ENCODE measurements around the gene TANGO6. TPM values are rescaled to one million over a fixed set of nuclear protein-coding genes. Genes with fewer than 3 reads are reported as not detected.

The TANGO6 gene
- polyA plus RNA-seq, 1 donor (not counting 4 experiments of a cell fraction or from before 2014, with no cell fraction given) = 13.1 TPM

DNA sequence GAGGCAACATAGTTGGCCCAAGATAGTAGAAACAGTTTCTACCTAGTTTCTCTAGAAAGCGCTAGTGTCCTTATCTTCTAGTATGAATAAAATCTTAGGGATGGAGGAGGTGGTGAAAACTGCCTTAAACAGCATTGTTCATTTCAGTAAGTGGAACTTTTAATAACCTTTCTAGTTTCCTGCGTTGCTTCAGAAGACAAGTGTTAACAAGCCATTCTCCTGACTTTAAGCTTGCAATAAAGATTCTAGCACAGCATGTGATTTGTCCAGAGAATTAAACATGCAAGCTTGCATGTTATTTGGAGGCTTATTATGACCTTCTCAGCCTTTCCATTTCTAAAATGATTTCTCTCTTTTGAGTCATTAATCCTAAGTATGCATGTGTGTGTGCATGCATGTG lies 72.3 kb downstream of the TANGO6 start:
- no peak for TF ChIP-seq EZH2 (IDR thresholded peaks at IDR 0.05; ENCODE audit: low read length)
- TF ChIP-seq, protein P1, sequence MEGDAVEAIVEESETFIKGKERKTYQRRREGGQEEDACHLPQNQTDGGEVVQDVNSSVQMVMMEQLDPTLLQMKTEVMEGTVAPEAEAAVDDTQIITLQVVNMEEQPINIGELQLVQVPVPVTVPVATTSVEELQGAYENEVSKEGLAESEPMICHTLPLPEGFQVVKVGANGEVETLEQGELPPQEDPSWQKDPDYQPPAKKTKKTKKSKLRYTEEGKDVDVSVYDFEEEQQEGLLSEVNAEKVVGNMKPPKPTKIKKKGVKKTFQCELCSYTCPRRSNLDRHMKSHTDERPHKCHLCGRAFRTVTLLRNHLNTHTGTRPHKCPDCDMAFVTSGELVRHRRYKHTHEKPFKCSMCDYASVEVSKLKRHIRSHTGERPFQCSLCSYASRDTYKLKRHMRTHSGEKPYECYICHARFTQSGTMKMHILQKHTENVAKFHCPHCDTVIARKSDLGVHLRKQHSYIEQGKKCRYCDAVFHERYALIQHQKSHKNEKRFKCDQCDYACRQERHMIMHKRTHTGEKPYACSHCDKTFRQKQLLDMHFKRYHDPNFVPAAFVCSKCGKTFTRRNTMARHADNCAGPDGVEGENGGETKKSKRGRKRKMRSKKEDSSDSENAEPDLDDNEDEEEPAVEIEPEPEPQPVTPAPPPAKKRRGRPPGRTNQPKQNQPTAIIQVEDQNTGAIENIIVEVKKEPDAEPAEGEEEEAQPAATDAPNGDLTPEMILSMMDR (optimal IDR thresholded peaks at IDR 0.05 in 1 of 3, IDR thresholded peaks at IDR 0.05 in 1 of 3, conservative IDR thresholded peaks at IDR 0.05 in 1 of 3; ENCODE audit: extremely low read depth in 1 of 3, insufficient read depth in 2 of 3, low read length in 3 of 3) = no peak
- H3K9ac ChIP-seq (ENCODE audit: control insufficient read depth, extremely low read depth, insufficient read depth, low read length) = peak overlapping the region; percentile 41
- H3K9me3 ChIP-seq (ENCODE audit: control insufficient read depth, low read depth, low read length) = no peaks in the 10 kb centered on the region
- no peaks in the 10 kb centered on the region for H3K9me1 ChIP-seq (ENCODE audit: control insufficient read depth, extremely low read depth, insufficient read depth, low read length)
- no peak overlapping the region for H3K4me3 ChIP-seq (ENCODE audit: control insufficient read depth in 2 of 3, extremely low read depth in 1 of 3, insufficient read depth in 2 of 3, low read depth in 1 of 3, low read length in 3 of 3)
- no peaks in the 10 kb centered on the region for H4K20me1 ChIP-seq (ENCODE audit: control insufficient read depth, extremely low read depth, insufficient read depth, low read length)
- H3K27ac ChIP-seq (ENCODE audit: control insufficient read depth, insufficient read depth, low read length) = peak overlapping the region; percentile 56
- H3K4me1 ChIP-seq (ENCODE audit: control insufficient read depth, extremely low read depth, insufficient read depth, low read length) = peaks cover 28% of the 10 kb centered on the region
- H3K79me2 ChIP-seq (ENCODE audit: control insufficient read depth, insufficient read depth, low read length) = no peaks in the 10 kb centered on the region
- no peaks in the 10 kb centered on the region for H3K36me3 ChIP-seq (ENCODE audit: control insufficient read depth in 2 of 2, extremely low read depth in 1 of 2, insufficient read depth in 2 of 2, low read length in 2 of 2)
- no peaks in the 10 kb centered on the region for H3K27me3 ChIP-seq (ENCODE audit: control insufficient read depth, extremely low read depth, insufficient read depth, low read length)
- FAIRE-seq (peak; percentile 78), DNase-seq (ENCODE audit: low read depth, low spot score) (no peak)
- H3K4me2 ChIP-seq (ENCODE audit: control insufficient read depth, extremely low read depth, insufficient read depth, low read depth, low read length) = peak overlapping the region; percentile 3
- H2AFZ ChIP-seq (ENCODE audit: control insufficient read depth, low read length) = no peak overlapping the region
- dilution Hi-C loops (cut with MboI; ENCODE audit: extremely low pct_ligation_motif_present, low sequenced_read_pairs) = no loop called here

DNA sequence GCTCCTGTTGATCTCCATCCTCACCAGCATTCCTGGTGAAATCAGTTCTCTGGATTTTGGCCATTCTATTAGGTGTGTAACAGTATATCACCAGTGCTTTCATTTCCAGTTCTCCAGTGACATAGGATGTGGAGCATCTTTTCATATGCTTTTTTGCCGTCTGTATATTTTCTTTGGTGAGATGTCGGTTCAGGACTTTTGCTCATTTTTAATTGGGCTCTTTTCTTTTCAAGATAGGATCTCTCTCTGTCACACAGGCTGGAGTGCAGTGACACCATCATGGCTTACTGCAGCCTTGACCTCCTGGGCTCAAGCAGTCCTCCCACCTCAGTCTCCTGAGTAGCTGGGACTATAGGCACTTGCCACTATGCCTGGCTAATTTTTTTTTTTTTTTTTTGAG lies 74.2 kb downstream of the TANGO6 start:
- Histone ChIP-seq H3K9me3 (ENCODE audit: control insufficient read depth, low read depth, low read length) (no peaks in the 10 kb centered on the region), H3K9ac (ENCODE audit: control insufficient read depth, extremely low read depth, insufficient read depth, low read length) (no peak overlapping the region), H3K27me3 (ENCODE audit: control insufficient read depth, extremely low read depth, insufficient read depth, low read length) (no peaks in the 10 kb centered on the region), H3K4me2 (ENCODE audit: control insufficient read depth, extremely low read depth, insufficient read depth, low read depth, low read length) (no peak overlapping the region), H4K20me1 (ENCODE audit: control insufficient read depth, extremely low read depth, insufficient read depth, low read length) (no peaks in the 10 kb centered on the region), H3K79me2 (ENCODE audit: control insufficient read depth, insufficient read depth, low read length) (no peaks in the 10 kb centered on the region), H2AFZ (ENCODE audit: control insufficient read depth, low read length) (no peak overlapping the region), H3K4me3 (ENCODE audit: control insufficient read depth in 2 of 3, extremely low read depth in 1 of 3, insufficient read depth in 2 of 3, low read depth in 1 of 3, low read length in 3 of 3) (no peak overlapping the region), H3K27ac (ENCODE audit: control insufficient read depth, insufficient read depth, low read length) (no peak overlapping the region), H3K36me3 (ENCODE audit: control insufficient read depth in 2 of 2, extremely low read depth in 1 of 2, insufficient read depth in 2 of 2, low read length in 2 of 2) (no peaks in the 10 kb centered on the region), H3K9me1 (ENCODE audit: control insufficient read depth, extremely low read depth, insufficient read depth, low read length) (no peaks in the 10 kb centered on the region), H3K4me1 (ENCODE audit: control insufficient read depth, extremely low read depth, insufficient read depth, low read length) (peaks cover 46% of the 10 kb centered on the region)
- FAIRE-seq = no peak
- dilution Hi-C loops (cut with MboI; ENCODE audit: extremely low pct_ligation_motif_present, low sequenced_read_pairs) = no loop called here
- TF ChIP-seq, protein P1 (optimal IDR thresholded peaks at IDR 0.05 in 1 of 3, IDR thresholded peaks at IDR 0.05 in 1 of 3, conservative IDR thresholded peaks at IDR 0.05 in 1 of 3; ENCODE audit: extremely low read depth in 1 of 3, insufficient read depth in 2 of 3, low read length in 3 of 3) = no peak
- TF ChIP-seq EZH2 (IDR thresholded peaks at IDR 0.05; ENCODE audit: low read length) = no peak
- no peak for DNase-seq (ENCODE audit: low read depth, low spot score)

All from keratinocyte (primary cell).